ENCODE data around the gene IGF2R.

DNA sequence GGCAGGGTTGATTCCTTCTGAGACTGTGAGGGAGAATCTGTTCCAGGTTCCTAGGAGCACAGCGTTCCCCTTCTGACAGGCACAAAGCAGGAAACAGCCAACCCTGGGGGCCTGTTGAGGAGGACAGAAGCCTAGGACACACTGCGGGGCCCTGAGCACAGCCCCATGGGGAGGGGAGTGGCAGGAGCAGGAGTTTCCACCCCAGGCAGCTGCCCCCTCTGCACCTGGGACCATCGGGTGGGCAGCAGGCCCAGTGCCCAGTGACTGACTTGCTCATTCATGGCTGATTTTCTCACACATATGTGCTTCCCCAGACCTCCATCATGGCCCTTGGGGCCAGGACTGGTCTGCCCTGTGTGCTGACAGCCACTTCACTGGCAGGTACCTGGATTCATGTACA is 146.5 kb downstream of the IGF2R start:
- TF ChIP-seq, protein P1, sequence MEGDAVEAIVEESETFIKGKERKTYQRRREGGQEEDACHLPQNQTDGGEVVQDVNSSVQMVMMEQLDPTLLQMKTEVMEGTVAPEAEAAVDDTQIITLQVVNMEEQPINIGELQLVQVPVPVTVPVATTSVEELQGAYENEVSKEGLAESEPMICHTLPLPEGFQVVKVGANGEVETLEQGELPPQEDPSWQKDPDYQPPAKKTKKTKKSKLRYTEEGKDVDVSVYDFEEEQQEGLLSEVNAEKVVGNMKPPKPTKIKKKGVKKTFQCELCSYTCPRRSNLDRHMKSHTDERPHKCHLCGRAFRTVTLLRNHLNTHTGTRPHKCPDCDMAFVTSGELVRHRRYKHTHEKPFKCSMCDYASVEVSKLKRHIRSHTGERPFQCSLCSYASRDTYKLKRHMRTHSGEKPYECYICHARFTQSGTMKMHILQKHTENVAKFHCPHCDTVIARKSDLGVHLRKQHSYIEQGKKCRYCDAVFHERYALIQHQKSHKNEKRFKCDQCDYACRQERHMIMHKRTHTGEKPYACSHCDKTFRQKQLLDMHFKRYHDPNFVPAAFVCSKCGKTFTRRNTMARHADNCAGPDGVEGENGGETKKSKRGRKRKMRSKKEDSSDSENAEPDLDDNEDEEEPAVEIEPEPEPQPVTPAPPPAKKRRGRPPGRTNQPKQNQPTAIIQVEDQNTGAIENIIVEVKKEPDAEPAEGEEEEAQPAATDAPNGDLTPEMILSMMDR (IDR thresholded peaks at IDR 0.05; ENCODE audit: low read depth, low read length) = no peak
- no peak for TF ChIP-seq POLR2A (IDR thresholded peaks at IDR 0.05; ENCODE audit: extremely low read depth, insufficient read length)
- TF ChIP-seq, protein P2, sequence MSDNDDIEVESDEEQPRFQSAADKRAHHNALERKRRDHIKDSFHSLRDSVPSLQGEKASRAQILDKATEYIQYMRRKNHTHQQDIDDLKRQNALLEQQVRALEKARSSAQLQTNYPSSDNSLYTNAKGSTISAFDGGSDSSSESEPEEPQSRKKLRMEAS (IDR thresholded peaks at IDR 0.05; ENCODE audit: low read depth, low read length) = no peak
- TF ChIP-seq MYC (IDR thresholded peaks at IDR 0.05; ENCODE audit: low read depth, low read length) = no peak
